ENCODE measurements around the gene JUND.
"Not testable (repeated sequence)": the region's sequence is repeated elsewhere in the genome, so short reads cannot be mapped to it uniquely, and the experiment has no call there.

JUND gene

GRCh38 chr19:18281082-18282020 lies at the start of gene JUND:
TSS of gene JUND (minus strand) at chr19:18281622. CDS start at chr19:18281484, 138 bp downstream.
- peak; percentile 96 for DNase-seq

GRCh38 chr19:18330868-18331267 lies 49.4 kb upstream of the JUND start:
- DNase-seq = no peak

GRCh38 chr19:18329035-18329376 lies 47.6 kb upstream of the JUND start:
- no peak for DNase-seq

GRCh38 chr19:18328340-18329034 lies 47.1 kb upstream of the JUND start:
- DNase-seq = peak; percentile 97

- no peak for DNase-seq
Measured at GRCh38 chr19:18326772-18327171, 45.4 kb upstream of the JUND start.

- DNase-seq = not testable (repeated sequence)
Measured at GRCh38 chr19:18324373-18324731, 42.9 kb upstream of the JUND start.

GRCh38 chr19:18322759-18323460 lies 41.5 kb upstream of the JUND start, which contains the start of gene LSM4:
TSS of gene LSM4 (minus strand) at chr19:18323076. CDS start at chr19:18323020, 56 bp downstream.
- DNase-seq = peak; percentile 99

GRCh38 chr19:18322318-18322758 lies 40.9 kb upstream of the JUND start:
- DNase-seq = peak; percentile 85

GRCh38 chr19:18321734-18322102 lies 40.3 kb upstream of the JUND start:
- peak; percentile 77 for DNase-seq

- DNase-seq = no peak
Measured at GRCh38 chr19:18320865-18321733, 39.7 kb upstream of the JUND start.

- DNase-seq = no peak
Measured at GRCh38 chr19:18319591-18320135, 38.2 kb upstream of the JUND start.

- DNase-seq = peak; percentile 93
Measured at GRCh38 chr19:18317961-18318800, 36.8 kb upstream of the JUND start.

GRCh38 chr19:18313398-18313797 lies 32.0 kb upstream of the JUND start:
- no peak for DNase-seq

- no peak for DNase-seq
Measured at GRCh38 chr19:18312092-18312534, 30.7 kb upstream of the JUND start.

- no peak for DNase-seq
Measured at GRCh38 chr19:18311502-18312091, 30.2 kb upstream of the JUND start.

- no peak for DNase-seq
Measured at GRCh38 chr19:18310966-18311365, 29.5 kb upstream of the JUND start.

GRCh38 chr19:18310118-18310909 lies 28.9 kb upstream of the JUND start:
- no peak for DNase-seq

GRCh38 chr19:18309525-18310064 lies 28.2 kb upstream of the JUND start:
- no peak for DNase-seq

- DNase-seq = no peak
Measured at GRCh38 chr19:18308948-18309325, 27.5 kb upstream of the JUND start.
